ENCODE results near the gene GADD45GIP1.

The GADD45GIP1 gene

DNA sequence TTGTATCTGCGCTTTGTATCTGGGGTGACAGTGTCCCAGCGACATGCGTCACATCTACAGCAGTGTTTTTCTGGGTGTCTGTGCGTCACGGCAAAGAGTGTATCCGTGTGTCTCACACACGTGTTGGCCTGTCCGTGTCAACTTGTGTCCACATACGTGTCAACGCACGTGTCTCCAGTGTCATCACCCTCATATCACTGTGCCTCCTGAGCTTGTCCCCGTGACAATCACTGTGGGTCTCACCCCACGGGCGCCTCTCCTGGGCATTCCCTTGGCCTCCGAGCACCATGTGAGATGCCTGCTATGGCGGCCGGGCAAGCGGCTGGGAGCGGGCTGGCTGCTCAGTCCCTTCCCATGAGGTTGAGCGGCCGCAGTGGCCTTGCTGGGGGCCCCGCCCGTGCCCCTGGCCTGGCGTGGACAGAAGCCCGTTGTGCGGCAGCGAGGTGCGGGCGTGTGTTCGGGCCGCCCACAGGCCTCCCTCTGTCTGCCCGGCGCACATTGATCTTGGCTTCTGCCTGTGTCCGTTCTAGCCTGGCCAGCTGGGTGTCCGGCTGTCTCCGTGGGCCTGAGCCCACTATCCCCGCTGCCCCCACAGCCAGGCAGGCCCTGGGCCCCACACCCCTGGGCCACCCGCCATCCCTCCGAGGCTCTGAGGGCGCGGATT lies 44.6 kb upstream of the GADD45GIP1 start:
- Histone ChIP-seq H3K27ac (ENCODE audit: low read depth, low read length, poor library complexity, severe bottlenecking) (no peak overlapping the region), H3K4me1 (ENCODE audit: insufficient read depth, low read length, severe bottlenecking) (no peaks in the 10 kb centered on the region), H2AFZ (ENCODE audit: low read length) (no peak overlapping the region), H3K36me3 (ENCODE audit: insufficient read depth, low read length) (no peaks in the 10 kb centered on the region), H3K9ac (ENCODE audit: low read length) (no peak overlapping the region), H3F3A (ENCODE audit: insufficient read depth, low read length) (no peaks in the 10 kb centered on the region), H3K4me3 (ENCODE audit: low read depth, low read length, poor library complexity, severe bottlenecking) (no peak overlapping the region), H4K20me1 (ENCODE audit: insufficient read depth, low read length) (no peaks in the 10 kb centered on the region), H3K9me2 (ENCODE audit: low read depth, low read length) (no peaks in the 10 kb centered on the region), H3K27me3 (ENCODE audit: insufficient read depth, low read length) (peaks cover 3% of the 10 kb centered on the region; the same call in 1 of the 2 replicates), H3K9me3 (ENCODE audit: low read length) (no peaks in the 10 kb centered on the region), H3K79me2 (ENCODE audit: insufficient read depth, low read length) (no peaks in the 10 kb centered on the region), H3K4me2 (ENCODE audit: low read length) (no peak overlapping the region)
- TF ChIP-seq, protein P1, sequence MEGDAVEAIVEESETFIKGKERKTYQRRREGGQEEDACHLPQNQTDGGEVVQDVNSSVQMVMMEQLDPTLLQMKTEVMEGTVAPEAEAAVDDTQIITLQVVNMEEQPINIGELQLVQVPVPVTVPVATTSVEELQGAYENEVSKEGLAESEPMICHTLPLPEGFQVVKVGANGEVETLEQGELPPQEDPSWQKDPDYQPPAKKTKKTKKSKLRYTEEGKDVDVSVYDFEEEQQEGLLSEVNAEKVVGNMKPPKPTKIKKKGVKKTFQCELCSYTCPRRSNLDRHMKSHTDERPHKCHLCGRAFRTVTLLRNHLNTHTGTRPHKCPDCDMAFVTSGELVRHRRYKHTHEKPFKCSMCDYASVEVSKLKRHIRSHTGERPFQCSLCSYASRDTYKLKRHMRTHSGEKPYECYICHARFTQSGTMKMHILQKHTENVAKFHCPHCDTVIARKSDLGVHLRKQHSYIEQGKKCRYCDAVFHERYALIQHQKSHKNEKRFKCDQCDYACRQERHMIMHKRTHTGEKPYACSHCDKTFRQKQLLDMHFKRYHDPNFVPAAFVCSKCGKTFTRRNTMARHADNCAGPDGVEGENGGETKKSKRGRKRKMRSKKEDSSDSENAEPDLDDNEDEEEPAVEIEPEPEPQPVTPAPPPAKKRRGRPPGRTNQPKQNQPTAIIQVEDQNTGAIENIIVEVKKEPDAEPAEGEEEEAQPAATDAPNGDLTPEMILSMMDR (IDR thresholded peaks at IDR 0.05; ENCODE audit: low read length): no peak
- no peak for TF ChIP-seq EZH2 (IDR thresholded peaks at IDR 0.05; ENCODE audit: borderline replicate concordance, low read length)

DNA sequence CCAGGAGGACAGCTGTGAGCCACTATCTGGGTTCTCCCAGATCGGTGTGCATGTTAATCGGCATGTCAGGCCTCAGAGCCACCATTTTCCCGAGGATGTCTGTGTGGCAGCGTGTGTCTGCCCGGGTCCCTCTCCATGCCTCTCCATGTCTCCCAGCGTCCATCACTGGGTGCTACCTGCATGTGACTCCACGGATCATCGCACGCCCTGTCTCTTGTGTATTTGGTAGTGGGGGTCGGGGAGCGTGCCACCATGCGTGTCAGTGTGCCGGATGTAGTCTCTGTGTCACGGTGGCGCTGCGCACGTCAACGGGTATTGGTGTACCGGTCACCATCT lies 44.1 kb upstream of the GADD45GIP1 start:
- no peaks in the 10 kb centered on the region for H3K36me3 ChIP-seq (ENCODE audit: insufficient read depth, low read length)
- H4K20me1 ChIP-seq (ENCODE audit: insufficient read depth, low read length): no peaks in the 10 kb centered on the region
- H3K27ac ChIP-seq (ENCODE audit: low read depth, low read length, poor library complexity, severe bottlenecking): no peak overlapping the region
- H3K9me2 ChIP-seq (ENCODE audit: low read depth, low read length): no peaks in the 10 kb centered on the region
- H3K4me3 ChIP-seq (ENCODE audit: low read depth, low read length, poor library complexity, severe bottlenecking): no peak overlapping the region
- H3K4me1 ChIP-seq (ENCODE audit: insufficient read depth, low read length, severe bottlenecking): no peaks in the 10 kb centered on the region
- TF ChIP-seq EZH2 (IDR thresholded peaks at IDR 0.05; ENCODE audit: borderline replicate concordance, low read length): no peak
- TF ChIP-seq, protein P1 (IDR thresholded peaks at IDR 0.05; ENCODE audit: low read length): no peak
- H3K9ac ChIP-seq (ENCODE audit: low read length): no peak overlapping the region
- H2AFZ ChIP-seq (ENCODE audit: low read length): no peak overlapping the region
- H3F3A ChIP-seq (ENCODE audit: insufficient read depth, low read length): no peaks in the 10 kb centered on the region
- H3K4me2 ChIP-seq (ENCODE audit: low read length): no peak overlapping the region
- H3K79me2 ChIP-seq (ENCODE audit: insufficient read depth, low read length): no peaks in the 10 kb centered on the region
- H3K27me3 ChIP-seq (ENCODE audit: insufficient read depth, low read length): peaks cover 3% of the 10 kb centered on the region; the same call in 1 of the 2 replicates
- H3K9me3 ChIP-seq (ENCODE audit: low read length): no peaks in the 10 kb centered on the region

DNA sequence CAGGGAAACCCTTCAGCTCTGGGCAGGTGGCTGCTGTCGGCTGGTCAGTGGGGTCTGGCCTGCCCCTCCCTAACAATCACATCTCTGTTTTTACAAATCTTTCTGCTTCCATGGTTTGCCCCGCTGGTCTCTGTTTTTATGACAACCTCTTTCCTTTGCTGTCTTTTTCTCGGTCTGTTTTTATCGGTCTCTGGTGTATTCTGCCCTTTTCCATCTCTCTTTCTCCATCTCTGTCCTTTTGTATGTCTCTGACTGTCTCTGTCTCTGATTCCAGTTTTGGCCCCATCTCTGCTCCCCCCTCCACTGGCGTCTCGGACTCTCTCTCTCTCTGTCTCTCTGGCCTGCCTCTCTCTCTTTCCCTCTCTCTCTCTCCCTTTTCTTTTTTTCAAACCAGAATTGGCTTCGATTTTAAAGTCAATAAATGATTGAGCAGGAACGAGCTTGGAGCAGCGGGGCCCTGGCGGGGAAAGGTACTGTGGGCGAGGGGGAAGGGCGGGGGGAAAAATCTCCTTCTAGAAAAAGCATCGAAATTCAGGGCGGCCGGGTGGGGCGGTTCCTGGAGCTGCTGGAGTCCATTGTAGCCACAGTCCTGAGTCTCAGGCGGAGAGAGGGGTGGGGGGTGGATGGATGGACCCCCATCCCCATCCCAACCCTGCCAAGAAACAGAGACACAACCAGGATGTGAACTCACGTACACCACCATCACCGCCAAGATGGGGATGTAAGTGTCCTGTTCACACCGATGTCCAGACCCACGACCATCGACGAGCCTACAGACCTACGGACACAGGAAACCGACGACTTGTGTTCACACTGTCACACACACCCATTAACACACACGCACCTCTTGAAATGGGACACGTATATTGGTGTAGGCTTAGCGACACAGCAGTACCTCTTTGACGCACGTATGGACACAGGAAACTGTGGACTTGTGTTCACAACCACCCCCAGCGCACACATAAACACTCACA lies 41.2 kb upstream of the GADD45GIP1 start:
- Histone ChIP-seq H3K27ac (ENCODE audit: low read depth, low read length, poor library complexity, severe bottlenecking) (no peak overlapping the region), H3K9ac (ENCODE audit: low read length) (no peak overlapping the region), H3F3A (ENCODE audit: insufficient read depth, low read length) (no peaks in the 10 kb centered on the region), H3K4me2 (ENCODE audit: low read length) (no peak overlapping the region), H3K4me3 (ENCODE audit: low read depth, low read length, poor library complexity, severe bottlenecking) (no peak overlapping the region), H3K36me3 (ENCODE audit: insufficient read depth, low read length) (no peaks in the 10 kb centered on the region), H3K9me3 (ENCODE audit: low read length) (no peaks in the 10 kb centered on the region), H2AFZ (ENCODE audit: low read length) (no peak overlapping the region), H3K9me2 (ENCODE audit: low read depth, low read length) (no peaks in the 10 kb centered on the region), H3K27me3 (ENCODE audit: insufficient read depth, low read length) (peaks cover 10% of the 10 kb centered on the region; the same call in 1 of the 2 replicates), H3K4me1 (ENCODE audit: insufficient read depth, low read length, severe bottlenecking) (no peaks in the 10 kb centered on the region), H4K20me1 (ENCODE audit: insufficient read depth, low read length) (no peaks in the 10 kb centered on the region), H3K79me2 (ENCODE audit: insufficient read depth, low read length) (no peaks in the 10 kb centered on the region)
- TF ChIP-seq EZH2 (IDR thresholded peaks at IDR 0.05; ENCODE audit: borderline replicate concordance, low read length): no peak
- TF ChIP-seq, protein P1 (IDR thresholded peaks at IDR 0.05; ENCODE audit: low read length): no peak
